B cell (primary cell): Measurements from ENCODE around the gene GATAD2B. TPM values are rescaled to one million over a fixed set of nuclear protein-coding genes. Genes with fewer than 3 reads are reported as not detected.
A peak's percentile ranks its signal among the peaks of the same experiment; 100 is the strongest.

ENCODE experiments used
- ATAC-seq: fragments of 200-7000 bp; cut with Tn5 transposase; one replicate; pipeline ENCODE4 v1.10.0; 2021; ENCODE audit warnings: low read depth, mild to moderate bottlenecking, moderate number of reproducible peaks, moderate library complexity
- CTCF ChIA-PET: fragments of 350-600 bp; sonication (Branson Sonifier 250); formaldehyde crosslinking; loops from one replicate; lab custom pipeline; 2021; ENCODE audit warnings: antibody characterized with exemption, inconsistent platforms; lab: Charles Lee
- POLR2A ChIA-PET: fragments of 350-600 bp; sonication (Branson Sonifier 250); formaldehyde crosslinking; loops from one replicate; lab custom pipeline; 2021; ENCODE audit warnings: antibody characterized with exemption; lab: Charles Lee
- DNase-seq: peaks from one replicate; pipeline ENCODE4 v3.0.0; 2013
- H2AFZ ChIP-seq: 2 replicates; pipeline ENCODE4 v1.6.1; 2012; ENCODE audit warnings: mild to moderate bottlenecking, low read depth, low read length; ENCODE audit not compliant: insufficient read depth, poor library complexity, severe bottlenecking
- H3K27ac ChIP-seq, 2 donors: 1 replicate in 1 of 2; 2 replicates in 1 of 2; pipeline ENCODE4 v1.5.1; 2012 to 2013; ENCODE audit warnings: low read length in 2 of 2, mild to moderate bottlenecking in 2 of 2, moderate library complexity in 1 of 2
- H3K27me3 ChIP-seq, 4 experiments: fragments of 200-600 bp in 1 of 4; sonication (generic) in 1 of 4; replicated peaks in 1 of 4; 1 replicate in 2 of 4; 2 replicates in 2 of 4; pipeline versions ENCODE4 v1.6.1 to v1.7.0; 2013 to 2016; ENCODE audit warnings: low read length in 3 of 4, mild to moderate bottlenecking in 2 of 4, mixed read lengths in 1 of 4, moderate library complexity in 1 of 4; ENCODE audit not compliant: insufficient read depth in 4 of 4, control insufficient read depth in 3 of 4; ENCODE audit errors: control extremely low read depth in 1 of 4
- H3K36me3 ChIP-seq, 2 experiments: replicated peaks in 1 of 2; 1 replicate in 1 of 2; 2 replicates in 1 of 2; pipeline versions ENCODE4 v1.6.1 to v1.7.1; 2013; ENCODE audit warnings: low read length in 1 of 2; ENCODE audit not compliant: insufficient read depth in 2 of 2, control insufficient read depth in 1 of 2; ENCODE audit errors: control extremely low read depth in 1 of 2, extremely low read depth in 1 of 2
- H3K4me1 ChIP-seq, 2 donors: fragments of 200-600 bp in 1 of 2; sonication (generic) in 1 of 2; 1 replicate in 1 of 2; 2 replicates in 1 of 2; pipeline versions ENCODE4 v1.5.1 to v1.6.1; 2013 to 2017; ENCODE audit warnings: low read length in 2 of 2; ENCODE audit not compliant: control insufficient read depth in 2 of 2, insufficient read depth in 2 of 2
- H3K4me2 ChIP-seq: replicated peaks from 2 replicates; pipeline ENCODE3; 2012; ENCODE audit warnings: mild to moderate bottlenecking, low read depth, low read length; ENCODE audit not compliant: poor library complexity, severe bottlenecking
- H3K4me3 ChIP-seq, 5 experiments: fragments of 200-600 bp in 1 of 5; sonication (generic) in 1 of 5; 1 replicate in 3 of 5; 2 replicates in 2 of 5; pipeline versions ENCODE4 v1.5.1 to v1.7.0; 2011 to 2016; ENCODE audit warnings: low read length in 4 of 5, mild to moderate bottlenecking in 4 of 5, low read depth in 2 of 5, control low read depth in 1 of 5, moderate library complexity in 1 of 5; ENCODE audit not compliant: insufficient read depth in 1 of 5; ENCODE audit errors: control extremely low read depth in 1 of 5, extremely low read depth in 1 of 5
- H3K79me2 ChIP-seq: fragments of 200-600 bp; sonication (generic); one replicate; pipeline ENCODE4 v1.6.0; 2016; ENCODE audit warnings: low read length; ENCODE audit not compliant: control insufficient read depth, insufficient read depth
- H3K9ac ChIP-seq: fragments of 200-600 bp; sonication (generic); 2 replicates; pipeline ENCODE4 v1.6.1; 2017; ENCODE audit warnings: mild to moderate bottlenecking, low read length, moderate library complexity
- H3K9me3 ChIP-seq, 3 donors: one replicate each; pipeline versions ENCODE4 v1.6.1 to v1.7.1; 2013; ENCODE audit warnings: low read length in 2 of 3; ENCODE audit not compliant: control insufficient read depth in 2 of 3, insufficient read depth in 1 of 3; ENCODE audit errors: control extremely low read depth in 1 of 3
- H4K20me1 ChIP-seq: 2 replicates; pipeline ENCODE4 v1.6.0; 2012; ENCODE audit warnings: mild to moderate bottlenecking, low read length; ENCODE audit not compliant: insufficient read depth, control insufficient read depth, poor library complexity, severe bottlenecking
- H3K27ac Mint-ChIP-seq: one replicate; pipeline ENCODE4 v1.8.0; 2021; ENCODE audit warnings: mixed read lengths
- H3K27me3 Mint-ChIP-seq: one replicate; pipeline ENCODE4 v1.8.0; 2021; ENCODE audit warnings: mixed read lengths
- H3K4me1 Mint-ChIP-seq: one replicate; pipeline ENCODE4 v1.8.0; 2021; ENCODE audit warnings: mixed read lengths
- H3K4me3 Mint-ChIP-seq: one replicate; pipeline ENCODE4 v1.8.0; 2021; ENCODE audit warnings: mixed read lengths
- H3K9me3 Mint-ChIP-seq: one replicate; pipeline ENCODE4 v1.8.0; 2022; ENCODE audit warnings: mixed read lengths; ENCODE audit not compliant: insufficient read depth
- EZH2 ChIP-seq: IDR thresholded peaks from 2 replicates; pipeline ENCODE4 v1.6.1; 2012; ENCODE audit warnings: borderline replicate concordance, low read depth, mild to moderate bottlenecking, moderate library complexity, low read length; ENCODE audit not compliant: insufficient read depth, poor library complexity, severe bottlenecking
- WGBS: methylation state at CpG from one replicate; pipeline ENCODE4 v1.1.5; 2013; ENCODE audit warnings: missing lambda C conversion rate; ENCODE audit not compliant: insufficient coverage; 5-methylcytosine and 5-hydroxymethylcytosine counted together
- intact Hi-C: fragments of 100-400 bp; cut with micrococcal nuclease; formaldehyde crosslinking; loops from one replicate; pipeline ENCODE4 v1.10.0; 2022
- polyA plus RNA-seq: library from polyadenylated mRNA; depleted of rRNA; stranded (reverse); fragments of >200 nt; gene quantifications from 2 replicates; pipeline ENCODE4 v1.2.3, GENCODE V29; 2012
- total RNA-seq, 2 donors: library from RNA; stranded (reverse); fragments of 120-200 nt in 1 of 2; gene quantifications; 1 replicate in 1 of 2; 2 replicates in 1 of 2; pipeline versions ENCODE4 v1.2.3 to v1.2.4, GENCODE V29; 2013 to 2022
- TF ChIP-seq, protein P1 (sequence below): fragments of 200-600 bp; IDR thresholded peaks from one replicate; pipeline ENCODE4 v1.8.0; 2022; ENCODE audit warnings: antibody characterized with exemption, mild to moderate bottlenecking

Gene GATAD2B
- total and polyA plus RNA-seq, 2 donors (not counting 1 experiment from before 2014, with no cell fraction given) = 16.7 to 105 TPM

DNA sequence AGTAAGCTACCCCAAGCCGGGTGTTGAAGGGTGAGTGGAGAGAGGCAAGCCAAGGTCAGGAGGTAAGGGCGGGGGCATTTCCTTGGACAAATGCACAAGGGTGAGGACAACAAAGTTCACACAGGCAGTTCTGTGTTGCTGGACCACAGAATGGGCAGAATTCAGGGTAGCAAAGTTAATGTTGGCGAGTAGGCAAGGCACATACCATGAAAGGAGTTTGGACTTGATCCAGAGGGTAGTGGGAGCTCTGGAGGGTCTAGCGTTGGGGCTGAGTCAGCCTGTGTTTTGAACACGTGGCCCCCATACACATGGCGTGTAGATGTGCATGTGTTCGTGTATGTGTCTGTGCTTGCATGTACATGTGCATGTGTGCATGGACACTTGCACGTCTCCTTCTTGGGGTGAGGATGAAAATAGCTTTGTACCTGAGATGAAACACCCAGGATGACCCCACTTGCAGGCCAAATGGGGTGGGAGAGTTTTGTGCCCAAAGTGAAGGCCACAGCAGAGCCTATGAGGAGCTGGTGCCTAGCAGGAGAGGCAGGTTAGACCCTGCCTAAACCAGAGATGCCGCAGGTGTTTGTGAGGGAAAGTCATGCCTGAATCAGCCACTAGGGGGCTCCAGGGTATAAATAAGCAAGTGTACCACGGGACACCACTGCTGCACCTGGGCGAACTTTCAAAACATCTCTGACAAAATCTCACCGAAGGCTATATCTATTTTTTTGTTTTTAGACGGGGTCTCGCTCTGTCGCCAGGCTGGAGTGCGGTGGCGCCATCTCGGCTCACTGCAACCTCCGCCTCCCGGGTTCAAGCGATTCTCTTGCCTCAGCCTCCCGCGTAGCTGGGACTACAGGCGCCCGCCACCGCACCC is 125.7 kb downstream of the GATAD2B start:
- H4K20me1 ChIP-seq = no peaks in the 10 kb centered on the region
- WGBS = 61% methylated on average over 18 of the region's 26 CpGs
- DNase-seq = peak; percentile 88
- H3K79me2 ChIP-seq = peaks cover 10% of the 10 kb centered on the region
- no peaks in the 10 kb centered on the region for H3K27me3 ChIP-seq
- no peaks in the 10 kb centered on the region for H3K36me3 ChIP-seq
- H3K4me3 ChIP-seq = no peak overlapping the region
- CTCF ChIA-PET = interaction anchor here (0.6 to 6.6 kb wide), 31 partner anchors 9 to 461 kb away, joined by 3 to 103 read pairs (median 4); partner anchors contain the start of genes DENND4B, GATAD2B, JTB and RAB13
- no peak overlapping the region for H3K9ac ChIP-seq
- Mint-ChIP-seq H3K4me1 (peaks cover 12% of the 10 kb centered on the region), H3K9me3 (no peaks in the 10 kb centered on the region), H3K27me3 (no peaks in the 10 kb centered on the region), H3K4me3 (no peak overlapping the region), H3K27ac (peak overlapping the region; percentile 76)
- H3K27ac ChIP-seq = no peak overlapping the region
- TF ChIP-seq EZH2 = no peak
- TF ChIP-seq, protein P1, sequence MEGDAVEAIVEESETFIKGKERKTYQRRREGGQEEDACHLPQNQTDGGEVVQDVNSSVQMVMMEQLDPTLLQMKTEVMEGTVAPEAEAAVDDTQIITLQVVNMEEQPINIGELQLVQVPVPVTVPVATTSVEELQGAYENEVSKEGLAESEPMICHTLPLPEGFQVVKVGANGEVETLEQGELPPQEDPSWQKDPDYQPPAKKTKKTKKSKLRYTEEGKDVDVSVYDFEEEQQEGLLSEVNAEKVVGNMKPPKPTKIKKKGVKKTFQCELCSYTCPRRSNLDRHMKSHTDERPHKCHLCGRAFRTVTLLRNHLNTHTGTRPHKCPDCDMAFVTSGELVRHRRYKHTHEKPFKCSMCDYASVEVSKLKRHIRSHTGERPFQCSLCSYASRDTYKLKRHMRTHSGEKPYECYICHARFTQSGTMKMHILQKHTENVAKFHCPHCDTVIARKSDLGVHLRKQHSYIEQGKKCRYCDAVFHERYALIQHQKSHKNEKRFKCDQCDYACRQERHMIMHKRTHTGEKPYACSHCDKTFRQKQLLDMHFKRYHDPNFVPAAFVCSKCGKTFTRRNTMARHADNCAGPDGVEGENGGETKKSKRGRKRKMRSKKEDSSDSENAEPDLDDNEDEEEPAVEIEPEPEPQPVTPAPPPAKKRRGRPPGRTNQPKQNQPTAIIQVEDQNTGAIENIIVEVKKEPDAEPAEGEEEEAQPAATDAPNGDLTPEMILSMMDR = peak; percentile 85
- H2AFZ ChIP-seq = no peak overlapping the region
- no peaks in the 10 kb centered on the region for H3K9me3 ChIP-seq
- H3K4me2 ChIP-seq = peak overlapping the region; percentile 17
- intact Hi-C loops = loop anchor here (1.0 to 2.0 kb wide), 3 partner anchors 8 to 189 kb away; partner anchors contain the start of genes DENND4B and RAB13
- POLR2A ChIA-PET = interaction anchor here (0.6 to 2.6 kb wide), 5 partner anchors 61 to 193 kb away, joined by 4 to 10 read pairs (median 8); partner anchors contain the start of genes DENND4B, JTB, RAB13 and RPS27
- peak; percentile 92 for ATAC-seq
- H3K4me1 ChIP-seq = peaks cover 5 to 18% of the 10 kb centered on the region in 2 donors
